H1 (cell line): ENCODE data around the gene MRC2. TPM values are rescaled to one million over a fixed set of nuclear protein-coding genes. Genes with fewer than 3 reads are reported as not detected.

Experiments used
- CTCF ChIA-PET: fragments of 300-600 bp; sonication (Branson Sonifier 250); formaldehyde crosslinking; loops from one replicate; lab custom pipeline; 2021; ENCODE audit not compliant: partially characterized antibody; lab: Charles Lee
- POLR2A ChIA-PET: fragments of 300-600 bp; sonication (Branson Sonifier 250); formaldehyde crosslinking; loops from one replicate; lab custom pipeline; 2021; ENCODE audit warnings: inconsistent platforms; ENCODE audit not compliant: partially characterized antibody; lab: Charles Lee
- DNase-seq, 2 experiments: peaks; one replicate each; pipeline versions ENCODE4 v3.0.0 to v3.0.0-alpha.2; 2010 to 2022; ENCODE audit warnings: low spot score in 2 of 2, low read depth in 1 of 2, mixed read lengths in 1 of 2
- FAIRE-seq: peaks from 2 replicates; lab custom pipeline; 2011; peaks lifted over from hg19 to GRCh38; lab: Jason Lieb, UNC
- H2AFZ ChIP-seq: 2 replicates; pipeline ENCODE4 v1.8.1; 2012; ENCODE audit warnings: low read length, inconsistent platforms
- H2AK5ac ChIP-seq: 2 replicates; pipeline ENCODE4 v1.6.1; 2013; ENCODE audit warnings: low read depth, low read length
- H2BK120ac ChIP-seq: replicated peaks from 2 replicates; pipeline ENCODE3; 2013; ENCODE audit warnings: low read depth, low read length, inconsistent platforms
- H2BK12ac ChIP-seq: 2 replicates; pipeline ENCODE4 v1.6.1; 2013; ENCODE audit warnings: low read depth, low read length
- H2BK15ac ChIP-seq: 2 replicates; pipeline ENCODE4 v1.6.1; 2013; ENCODE audit warnings: low read length
- H2BK20ac ChIP-seq: 2 replicates; pipeline ENCODE4 v1.6.1; 2013; ENCODE audit warnings: low read length
- H2BK5ac ChIP-seq: 2 replicates; pipeline ENCODE4 v1.6.1; 2013; ENCODE audit warnings: low read depth, low read length
- H3K14ac ChIP-seq: 2 replicates; pipeline ENCODE4 v1.6.1; 2013; ENCODE audit warnings: inconsistent platforms; ENCODE audit not compliant: insufficient read length
- H3K18ac ChIP-seq: 2 replicates; pipeline ENCODE4 v1.6.1; 2013; ENCODE audit warnings: low read length; ENCODE audit errors: extremely low read depth
- H3K23ac ChIP-seq: 2 replicates; pipeline ENCODE4 v1.6.1; 2013; ENCODE audit warnings: inconsistent platforms; ENCODE audit not compliant: insufficient read length
- H3K23me2 ChIP-seq: 2 replicates; pipeline ENCODE4 v1.6.1; 2013; ENCODE audit warnings: low read depth, low read length
- H3K27ac ChIP-seq: 2 replicates; pipeline ENCODE4 v1.6.1; 2011; ENCODE audit warnings: low read depth, low read length, inconsistent platforms
- H3K27me3 ChIP-seq, 4 experiments: replicated peaks in 1 of 4; 1 replicate in 1 of 4; 2 replicates in 3 of 4; pipeline versions ENCODE4 v1.6.1 to v1.8.1; 2011 to 2013; ENCODE audit warnings: low read length in 3 of 4, mild to moderate bottlenecking in 3 of 4, inconsistent platforms in 2 of 4, mixed read lengths in 2 of 4, moderate library complexity in 1 of 4; ENCODE audit not compliant: control insufficient read depth in 3 of 4, insufficient read depth in 3 of 4; ENCODE audit errors: extremely low read depth in 1 of 4
- H3K36me3 ChIP-seq, 4 experiments: 2 replicates each; pipeline versions ENCODE4 v1.6.1 to v1.8.1; 2011 to 2013; ENCODE audit warnings: mild to moderate bottlenecking in 4 of 4, low read length in 3 of 4, moderate library complexity in 2 of 4, control low read depth in 1 of 4, inconsistent platforms in 1 of 4; ENCODE audit not compliant: insufficient read depth in 4 of 4, control insufficient read depth in 2 of 4
- H3K4ac ChIP-seq: replicated peaks from 2 replicates; pipeline ENCODE3; 2013; ENCODE audit warnings: low read length, low read depth, mixed read lengths, inconsistent platforms; ENCODE audit not compliant: insufficient read length
- H3K4me1 ChIP-seq, 4 experiments: replicated peaks in 1 of 4; 1 replicate in 1 of 4; 2 replicates in 3 of 4; pipeline versions ENCODE4 v1.6.1 to v1.8.1; 2011 to 2013; ENCODE audit warnings: low read length in 3 of 4, inconsistent platforms in 2 of 4, mixed read lengths in 1 of 4; ENCODE audit not compliant: insufficient read depth in 4 of 4, control insufficient read depth in 3 of 4
- H3K4me2 ChIP-seq, 2 experiments: 2 replicates each; pipeline versions ENCODE4 v1.6.1 to v1.8.1; 2011 to 2013; ENCODE audit warnings: low read depth in 2 of 2, low read length in 2 of 2, control low read depth in 1 of 2, inconsistent platforms in 1 of 2, mild to moderate bottlenecking in 1 of 2; ENCODE audit not compliant: insufficient read depth in 1 of 2
- H3K4me3 ChIP-seq, 4 experiments: fragments of 200-600, 300-600 bp in 1 of 4; sonication (generic), shearing (Covaris generic), sonication (Bioruptor Twin) in 1 of 4; 2 replicates each; pipeline versions ENCODE4 v1.5.1 to v1.8.1; 2011 to 2016; ENCODE audit warnings: low read length in 4 of 4, low read depth in 3 of 4, control low read depth in 2 of 4, inconsistent platforms in 2 of 4, mild to moderate bottlenecking in 2 of 4, mixed read lengths in 1 of 4, moderate library complexity in 1 of 4; ENCODE audit not compliant: insufficient read depth in 2 of 4; ENCODE audit errors: extremely low read depth in 1 of 4
- H3K56ac ChIP-seq: replicated peaks from 2 replicates; pipeline ENCODE3; 2013; ENCODE audit warnings: low read depth, mild to moderate bottlenecking, mixed read lengths, low read length, inconsistent platforms; ENCODE audit not compliant: insufficient read length
- H3K79me1 ChIP-seq: 2 replicates; pipeline ENCODE4 v1.6.1; 2013; ENCODE audit warnings: low read depth, low read length, control low read depth
- H3K79me2 ChIP-seq, 2 experiments: 2 replicates each; pipeline versions ENCODE4 v1.6.1 to v1.8.1; 2012 to 2013; ENCODE audit warnings: low read length in 2 of 2, mild to moderate bottlenecking in 2 of 2, inconsistent platforms in 1 of 2; ENCODE audit not compliant: insufficient read depth in 2 of 2, control insufficient read depth in 1 of 2
- H3K9ac ChIP-seq, 4 experiments: replicated peaks in 1 of 4; 1 replicate in 1 of 4; 2 replicates in 3 of 4; pipeline versions ENCODE4 v1.6.1 to v1.8.1; 2011 to 2013; ENCODE audit warnings: low read depth in 3 of 4, low read length in 3 of 4, control low read depth in 2 of 4, mild to moderate bottlenecking in 2 of 4, moderate library complexity in 2 of 4, inconsistent platforms in 1 of 4; ENCODE audit errors: extremely low read depth in 1 of 4
- H3K9me3 ChIP-seq, 2 experiments: 2 replicates each; pipeline versions ENCODE4 v1.6.1 to v1.8.1; 2012 to 2013; ENCODE audit warnings: mild to moderate bottlenecking in 2 of 2, moderate library complexity in 2 of 2, control low read depth in 1 of 2, inconsistent platforms in 1 of 2, low read depth in 1 of 2, low read length in 1 of 2, mixed read lengths in 1 of 2; ENCODE audit not compliant: insufficient read depth in 2 of 2
- H4K20me1 ChIP-seq, 2 experiments: replicated peaks in 1 of 2; 2 replicates each; pipeline versions ENCODE3 to v1.8.1; 2011 to 2013; ENCODE audit warnings: inconsistent platforms in 2 of 2, low read length in 2 of 2, mild to moderate bottlenecking in 1 of 2; ENCODE audit not compliant: insufficient read depth in 2 of 2, control insufficient read depth in 1 of 2
- H4K5ac ChIP-seq: 2 replicates; pipeline ENCODE4 v1.6.1; 2013; ENCODE audit warnings: low read length, low read depth, mixed read lengths, inconsistent platforms; ENCODE audit not compliant: insufficient read length
- H4K8ac ChIP-seq: 2 replicates; pipeline ENCODE4 v1.8.0; 2013; ENCODE audit warnings: mild to moderate bottlenecking, moderate library complexity, low read length, inconsistent platforms; ENCODE audit not compliant: insufficient read depth; ENCODE audit errors: extremely low read depth
- H4K91ac ChIP-seq: replicated peaks from 2 replicates; pipeline ENCODE3; 2013; ENCODE audit warnings: low read length, mixed read lengths, inconsistent platforms; ENCODE audit not compliant: insufficient read length
- TAF1 ChIP-seq: IDR thresholded peaks from 2 replicates; pipeline ENCODE4 v1.6.1; 2011; ENCODE audit warnings: mild to moderate bottlenecking, low read depth, low read length
- WGBS, 2 experiments: shearing (Covaris generic) in 1 of 2; methylation state at CpG; one replicate each; pipeline versions ENCODE4 v1.1.6 to v1.1.7; 2013 to 2015; ENCODE audit warnings: low lambda C conversion rate in 2 of 2, mixed read lengths in 2 of 2, inconsistent platforms in 1 of 2, low coverage in 1 of 2, missing lambda C conversion rate in 1 of 2; ENCODE audit not compliant: insufficient replicate concordance in 2 of 2, insufficient coverage in 1 of 2, insufficient read length in 1 of 2; ENCODE audit errors: extremely low coverage in 1 of 2, missing lambda C conversion rate in 1 of 2; 5-methylcytosine and 5-hydroxymethylcytosine counted together
- polyA plus RNA-seq, 7 experiments: library from polyadenylated mRNA; depleted of rRNA in 3 of 7; stranded (reverse) in 5 of 7; unstranded in 2 of 7; fragments of >200 nt in 5 of 7; fragments of 200-250 nt in 2 of 7; gene quantifications; 1 replicate in 5 of 7; 2 replicates in 1 of 7; 4 replicates in 1 of 7; pipeline versions ENCODE4 v1.2.1 to v1.2.3, GENCODE V29; 2011 to 2013; ENCODE audit warnings: missing spikeins in 2 of 7, mixed read lengths in 2 of 7
- total RNA-seq: library from RNA; stranded (reverse); fragmentation: NEBNext Ultra II Directional; extraction: Animal tissue kit (Norgen Biotek cat#: 25700); gene quantifications from 2 replicates; pipeline ENCODE4 v1.2.1, GENCODE V29; 2021

MRC2 gene
- total and polyA plus RNA-seq, 2 of the 8 experiments (the other 6 are each of a cell fraction or from before 2014, with no cell fraction given), result 7.0 to 24.2 TPM

DNA sequence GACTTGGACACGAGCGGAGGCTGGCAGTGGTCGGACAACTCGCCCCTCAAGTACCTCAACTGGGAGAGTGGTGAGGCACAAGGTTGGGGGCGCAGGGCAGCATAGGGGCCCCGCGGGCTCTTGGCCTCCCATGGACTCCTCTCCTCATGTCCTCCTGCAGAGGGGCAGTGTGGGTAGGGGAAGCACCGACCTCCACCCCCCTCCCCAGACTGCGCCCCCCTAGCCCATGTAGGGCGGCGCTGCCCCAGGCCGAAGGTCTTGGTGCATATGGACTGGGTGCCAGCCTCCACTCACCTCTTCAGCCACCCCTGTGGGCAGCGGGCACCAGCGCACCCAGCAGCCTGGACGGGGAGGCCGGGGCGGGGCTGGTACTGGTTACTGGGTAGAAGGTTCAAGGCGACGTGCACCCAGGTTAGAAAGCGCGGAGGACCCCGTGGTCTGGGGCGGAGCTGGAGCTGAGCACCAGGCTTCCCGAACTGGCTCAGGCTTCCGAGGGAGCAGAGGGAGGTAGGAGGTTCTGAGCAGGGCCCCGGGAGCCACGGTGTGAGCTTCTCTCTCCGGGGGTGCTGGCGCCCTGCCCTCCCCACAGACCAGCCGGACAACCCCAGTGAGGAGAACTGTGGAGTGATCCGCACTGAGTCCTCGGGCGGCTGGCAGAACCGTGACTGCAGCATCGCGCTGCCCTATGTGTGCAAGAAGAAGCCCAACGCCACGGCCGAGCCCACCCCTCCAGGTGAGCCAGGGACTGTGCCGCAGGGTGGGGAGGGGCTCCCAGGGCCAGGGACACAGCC, 39.5 kb downstream of the MRC2 start:
- Histone ChIP-seq H3K27me3 (no peaks in the 10 kb centered on the region), H2BK20ac (no peak overlapping the region), H2BK12ac (no peak overlapping the region), H3K4me1 (no peaks in the 10 kb centered on the region; a peak in 2 of 7 replicates), H3K4ac (no peak overlapping the region), H3K27ac (no peak overlapping the region), H3K14ac (no peak overlapping the region), H3K79me2 (no peaks in the 10 kb centered on the region), H2BK120ac (no peak overlapping the region), H3K23me2 (no peaks in the 10 kb centered on the region), H3K36me3 (no peaks in the 10 kb centered on the region; a peak in 1 of 8 replicates), H3K9me3 (no peaks in the 10 kb centered on the region), H3K79me1 (no peaks in the 10 kb centered on the region), H3K23ac (no peak overlapping the region), H3K9ac (no peak overlapping the region), H4K8ac (0 out of 2 replicates have a peak overlapping the region, but pooled peaks have one; percentile 25), H2BK15ac (no peak overlapping the region), H3K4me2 (no peak overlapping the region), H4K5ac (no peak overlapping the region), H3K56ac (no peak overlapping the region), H4K20me1 (no peaks in the 10 kb centered on the region), H4K91ac (no peak overlapping the region), H3K4me3 (no peak overlapping the region), H3K18ac (no peak overlapping the region), H2AFZ (no peak overlapping the region), H2AK5ac (no peak overlapping the region), H2BK5ac (no peak overlapping the region)
- TF ChIP-seq TAF1, result no peak
- FAIRE-seq (no peak), DNase-seq (no peak)
- ChIA-PET CTCF (interaction anchor here (0.6 to 1.4 kb wide), 3 partner anchors 18 to 29 kb away, joined by 3 to 5 read pairs (median 3); no protein-coding TSS in a partner anchor), POLR2A (no interaction called here)
- 94% methylated on average over 33 of the region's 40 CpGs; no CpG with 5 or more reads in 1 of the 2 experiments for WGBS, 2 experiments
